Fibroblast of upper back skin (primary cell): ENCODE data around the gene EMP1.

Source experiments
- DNase-seq: peaks from one replicate; pipeline ENCODE4 v3.0.0-alpha.2; 2013

Gene EMP1, protein sequence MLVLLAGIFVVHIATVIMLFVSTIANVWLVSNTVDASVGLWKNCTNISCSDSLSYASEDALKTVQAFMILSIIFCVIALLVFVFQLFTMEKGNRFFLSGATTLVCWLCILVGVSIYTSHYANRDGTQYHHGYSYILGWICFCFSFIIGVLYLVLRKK

DNA sequence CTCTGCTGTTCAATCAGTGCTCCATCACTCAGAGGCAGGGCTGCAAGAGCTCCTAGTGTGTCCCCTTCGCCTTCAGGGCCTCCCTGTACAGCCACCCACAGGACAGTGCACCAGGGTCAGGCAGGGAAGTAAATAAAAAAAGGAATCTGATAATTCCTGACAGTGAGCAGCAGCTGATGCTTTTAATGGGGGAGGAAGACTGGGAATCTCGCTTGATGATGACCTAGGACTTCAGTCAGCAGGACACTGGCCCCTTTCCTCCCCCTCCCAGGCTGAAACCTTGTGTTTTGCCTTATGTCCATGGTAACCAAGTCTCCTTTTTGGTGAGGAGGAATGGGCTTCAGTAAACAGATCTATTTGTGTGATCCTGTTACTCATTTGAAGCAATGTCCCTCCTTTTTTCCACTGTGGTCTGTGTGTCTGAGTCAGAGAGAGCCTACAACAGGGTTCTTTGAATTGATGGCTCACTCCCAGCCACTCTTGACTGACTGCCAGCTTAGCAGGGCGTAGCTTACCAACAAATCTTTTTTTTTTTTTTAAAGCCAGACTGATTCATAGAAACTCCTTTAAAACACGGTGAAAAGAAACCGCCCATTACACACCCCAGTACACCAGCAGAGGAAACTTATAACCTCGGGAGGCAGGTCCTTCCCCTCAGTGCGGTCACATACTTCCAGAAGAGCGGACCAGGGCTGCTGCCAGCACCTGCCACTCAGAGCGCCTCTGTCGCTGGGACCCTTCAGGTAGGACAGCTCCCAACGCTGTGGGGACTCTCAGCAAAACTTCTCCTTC, at the start of gene EMP1:
Gene EMP1, plus strand, starts transcription at position 597 of the 792 bp plus-strand sequence. CDS start 14,785 bp downstream, outside the sequence.
- DNase-seq = peak; percentile 100

DNA sequence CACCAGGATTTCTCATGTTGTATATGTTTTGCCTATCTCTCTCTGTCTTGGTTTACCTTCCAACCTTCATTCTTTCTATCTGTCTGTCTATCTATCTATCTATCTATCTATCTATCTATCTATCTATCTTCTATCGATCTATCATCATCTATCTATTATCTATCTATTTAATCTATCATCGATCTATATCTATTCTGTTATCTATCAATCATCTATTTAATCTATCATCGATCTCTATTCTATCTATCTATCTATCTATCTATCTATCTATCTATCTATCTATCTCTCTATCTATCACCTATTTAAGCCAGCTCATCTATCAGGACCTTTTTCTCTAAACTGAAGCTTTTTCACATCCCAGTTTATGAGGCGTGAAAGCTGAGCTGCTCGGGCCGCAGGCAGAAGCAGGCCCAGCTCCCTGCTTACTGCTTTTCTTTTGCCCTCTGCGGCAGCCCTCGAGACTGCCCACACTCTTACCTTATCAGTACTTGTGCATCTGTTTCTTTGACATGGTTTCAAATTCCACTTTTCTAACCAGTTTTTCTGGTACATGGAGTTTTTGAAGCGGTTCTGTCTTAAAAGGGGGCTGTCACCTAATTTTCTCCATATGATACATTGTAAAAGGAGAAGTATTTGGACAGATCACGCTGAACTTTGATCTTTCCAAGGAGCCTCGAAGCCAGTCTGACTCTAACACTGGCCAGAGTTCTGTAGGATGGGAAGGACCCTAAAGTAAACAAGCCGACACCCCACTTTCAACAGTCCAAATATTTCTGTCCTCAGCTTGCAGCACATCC, 48.6 kb upstream of the EMP1 start:
- DNase-seq = no peak

DNA sequence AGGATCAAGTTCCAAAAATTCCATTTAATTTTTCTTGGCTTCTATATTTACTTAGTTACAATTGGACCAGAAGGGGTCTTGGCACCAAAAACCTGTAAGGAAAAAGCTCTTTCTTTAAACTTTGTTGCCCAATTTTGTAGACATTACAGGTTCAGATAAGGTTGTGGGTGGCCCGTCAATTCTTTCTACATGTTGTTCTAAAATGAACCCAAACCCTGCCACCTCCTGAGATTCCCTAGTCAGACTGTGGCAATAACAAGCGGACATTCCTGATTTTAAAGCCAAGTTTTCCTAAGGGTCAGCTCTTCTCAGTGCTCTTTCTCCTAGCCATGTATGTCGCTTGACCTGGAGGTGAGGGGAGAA, 48.1 kb upstream of the EMP1 start:
- no peak for DNase-seq

DNA sequence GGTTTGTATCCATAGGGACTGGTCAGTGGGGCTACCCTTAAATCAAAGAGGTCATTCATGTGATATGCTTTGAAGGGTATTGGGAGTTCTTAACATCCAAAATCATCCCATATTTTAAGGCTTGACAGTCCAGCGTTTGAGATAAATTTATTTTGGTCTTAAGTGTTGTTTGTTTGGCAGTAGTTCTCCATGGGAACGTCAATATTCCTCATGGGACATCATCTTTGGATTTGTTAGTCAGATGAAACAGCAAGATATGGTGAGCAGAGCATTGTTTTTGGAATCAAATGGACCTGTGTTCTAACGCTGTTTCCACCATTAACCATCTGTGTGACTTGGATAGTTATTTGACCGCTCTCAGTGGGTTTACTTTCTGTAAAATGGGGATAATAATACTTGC, 47.1 kb upstream of the EMP1 start:
- DNase-seq = no peak

DNA sequence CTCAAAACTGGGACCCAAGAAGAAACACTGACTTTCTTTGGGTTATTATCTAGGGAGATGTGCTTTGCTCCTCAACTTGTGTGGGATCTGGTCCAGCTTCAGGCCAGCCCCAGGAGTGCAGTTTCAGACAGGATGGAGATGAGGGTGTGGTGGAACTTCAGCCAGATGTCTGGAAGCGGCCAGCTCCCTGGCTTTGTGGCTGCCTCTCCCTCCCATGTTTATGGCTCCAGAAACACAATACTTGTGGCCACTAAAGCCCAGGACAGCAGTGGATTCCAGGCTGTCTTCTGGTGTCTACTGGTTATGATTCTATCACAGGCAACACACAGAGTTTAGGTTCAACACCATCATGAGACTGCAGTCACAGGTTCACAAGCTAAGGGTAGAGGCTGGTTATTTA, 44.2 kb upstream of the EMP1 start:
- peak; percentile 18 for DNase-seq

DNA sequence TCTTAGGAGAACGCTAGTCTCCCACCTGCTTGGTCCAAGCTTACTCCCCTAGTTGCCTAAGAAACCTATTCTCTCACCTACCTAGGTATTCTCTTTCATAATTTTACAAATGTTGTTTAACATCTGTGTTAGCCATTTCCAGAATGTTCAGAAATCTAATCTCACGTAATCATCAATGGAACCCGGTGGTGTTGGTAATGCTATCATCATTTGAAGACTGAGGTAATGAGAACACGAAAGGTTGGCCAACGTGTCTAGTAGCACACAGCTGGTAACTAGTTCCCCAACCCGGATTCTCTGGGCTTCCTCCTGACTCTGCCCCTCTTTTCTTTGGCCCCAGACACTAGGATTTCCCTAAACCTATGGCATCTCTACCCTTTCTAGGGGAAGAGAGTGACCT, 43.8 kb upstream of the EMP1 start:
- no peak for DNase-seq

DNA sequence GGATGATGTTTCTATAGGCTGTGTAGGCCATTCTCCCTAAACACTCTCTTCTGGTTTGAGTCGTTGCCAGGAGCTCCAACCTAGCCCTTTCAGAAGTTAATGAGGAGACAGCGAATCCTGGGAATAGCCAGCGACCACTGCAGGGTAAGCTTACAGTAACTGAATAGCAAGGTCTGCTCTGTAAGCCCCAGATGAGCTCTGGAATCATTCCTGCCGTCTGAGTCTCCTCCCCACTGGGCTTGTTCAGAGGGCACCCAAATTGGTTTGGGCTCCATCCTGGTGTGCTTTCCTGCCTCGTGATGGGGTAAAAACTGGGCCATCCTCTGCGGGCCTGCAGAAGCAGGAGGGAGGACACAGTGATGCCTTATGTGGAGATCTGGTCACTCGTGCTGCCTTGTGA, 43.3 kb upstream of the EMP1 start:
- DNase-seq = no peak

DNA sequence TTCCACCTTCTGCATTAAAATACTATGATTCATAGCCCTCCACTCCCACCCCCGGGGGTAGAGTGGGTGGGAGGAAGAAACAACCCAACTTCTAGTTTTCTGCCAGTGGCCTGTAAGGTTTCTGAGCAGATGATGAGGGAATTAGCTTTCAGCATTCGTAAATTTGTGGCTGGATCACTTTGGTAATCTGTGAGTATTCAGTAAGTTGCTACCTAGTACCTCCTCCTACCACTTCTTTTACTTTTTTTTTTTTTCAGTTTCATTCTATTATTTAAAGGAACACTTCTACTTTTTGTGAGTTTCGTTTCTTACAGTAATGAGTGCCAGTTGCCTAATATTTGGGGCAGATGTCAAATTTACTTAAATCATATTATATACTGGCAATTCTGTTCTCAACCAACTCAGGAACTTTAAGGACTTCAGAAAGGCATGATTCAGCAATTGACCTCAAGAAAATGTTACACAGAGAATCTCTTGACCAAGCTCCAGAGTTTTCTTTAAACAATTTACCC, 42.4 kb upstream of the EMP1 start:
- DNase-seq = no peak

DNA sequence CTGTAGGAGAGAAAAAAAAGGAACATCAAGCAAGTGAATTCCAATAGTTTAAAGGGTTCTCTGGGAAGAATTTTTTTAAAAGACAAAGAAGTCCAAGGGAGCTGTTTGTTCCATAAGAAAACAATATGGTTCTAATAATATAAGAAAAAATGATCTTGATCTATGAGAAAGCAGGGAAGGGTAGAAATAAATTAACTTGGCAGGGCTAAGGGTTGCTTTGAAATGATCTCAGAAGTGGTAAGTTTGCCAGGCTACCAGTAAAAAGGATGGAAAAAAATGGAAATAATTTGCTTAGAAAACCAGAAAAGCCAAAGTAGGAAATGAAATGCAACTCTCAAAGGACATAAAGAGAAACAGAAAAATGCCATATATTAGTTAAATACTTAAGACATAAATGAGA, 41.7 kb upstream of the EMP1 start:
- DNase-seq = no peak

DNA sequence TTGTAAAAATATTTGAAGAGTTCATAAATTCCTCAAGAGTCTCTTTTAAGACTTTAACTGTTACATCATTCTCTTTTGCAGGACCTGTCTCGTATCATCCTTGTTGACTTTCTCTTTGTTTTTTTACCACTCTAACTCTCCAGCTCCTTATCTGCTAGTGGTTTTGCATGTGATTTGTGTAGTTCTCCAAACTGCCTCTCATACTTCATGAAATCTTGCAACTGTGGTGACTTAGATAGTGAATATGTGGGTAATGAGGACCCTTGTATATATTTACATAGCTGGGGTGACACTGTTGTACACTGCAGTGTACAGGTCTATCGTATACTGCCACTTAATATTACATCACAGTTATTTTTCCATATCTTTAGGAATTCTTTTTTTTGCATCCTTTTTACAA, 40.2 kb upstream of the EMP1 start:
- no peak for DNase-seq

DNA sequence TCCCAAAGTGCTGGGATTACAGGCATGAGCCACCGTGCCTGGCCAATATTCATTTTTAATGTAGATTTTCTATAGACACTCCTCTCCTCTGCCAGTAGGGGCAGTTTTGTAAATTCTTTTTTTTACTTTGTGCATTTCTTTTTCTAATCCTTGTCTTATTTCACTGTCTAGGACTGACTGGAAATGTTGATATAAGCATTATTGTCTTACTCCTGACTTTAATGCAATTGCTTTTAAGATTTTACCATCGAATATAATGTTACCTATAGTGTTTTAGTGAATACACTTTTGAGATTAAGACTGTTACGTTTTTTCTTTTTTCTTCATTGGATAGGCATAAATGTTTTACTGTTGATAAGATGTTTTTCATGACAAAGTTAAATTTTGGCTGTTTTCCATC, 35.4 kb upstream of the EMP1 start:
- DNase-seq = no peak

DNA sequence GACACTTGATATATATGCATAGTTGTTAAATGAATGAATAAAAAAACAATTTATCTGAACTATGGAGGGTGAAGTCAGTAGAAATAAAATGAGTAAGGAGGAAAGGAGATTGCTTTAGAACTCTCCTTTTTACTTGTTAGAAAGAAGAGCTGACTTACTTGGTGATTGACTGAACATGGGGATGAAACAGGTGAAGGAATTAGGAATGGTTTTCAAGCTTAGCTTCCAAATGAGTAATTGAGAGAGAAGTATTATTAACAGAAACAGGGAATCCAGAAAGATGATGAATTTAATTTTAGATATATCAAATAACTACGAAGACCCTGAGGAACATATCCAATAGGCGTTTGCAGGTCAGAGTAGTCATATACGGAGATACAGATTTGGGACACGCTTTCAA, 33.6 kb upstream of the EMP1 start:
- DNase-seq = no peak

DNA sequence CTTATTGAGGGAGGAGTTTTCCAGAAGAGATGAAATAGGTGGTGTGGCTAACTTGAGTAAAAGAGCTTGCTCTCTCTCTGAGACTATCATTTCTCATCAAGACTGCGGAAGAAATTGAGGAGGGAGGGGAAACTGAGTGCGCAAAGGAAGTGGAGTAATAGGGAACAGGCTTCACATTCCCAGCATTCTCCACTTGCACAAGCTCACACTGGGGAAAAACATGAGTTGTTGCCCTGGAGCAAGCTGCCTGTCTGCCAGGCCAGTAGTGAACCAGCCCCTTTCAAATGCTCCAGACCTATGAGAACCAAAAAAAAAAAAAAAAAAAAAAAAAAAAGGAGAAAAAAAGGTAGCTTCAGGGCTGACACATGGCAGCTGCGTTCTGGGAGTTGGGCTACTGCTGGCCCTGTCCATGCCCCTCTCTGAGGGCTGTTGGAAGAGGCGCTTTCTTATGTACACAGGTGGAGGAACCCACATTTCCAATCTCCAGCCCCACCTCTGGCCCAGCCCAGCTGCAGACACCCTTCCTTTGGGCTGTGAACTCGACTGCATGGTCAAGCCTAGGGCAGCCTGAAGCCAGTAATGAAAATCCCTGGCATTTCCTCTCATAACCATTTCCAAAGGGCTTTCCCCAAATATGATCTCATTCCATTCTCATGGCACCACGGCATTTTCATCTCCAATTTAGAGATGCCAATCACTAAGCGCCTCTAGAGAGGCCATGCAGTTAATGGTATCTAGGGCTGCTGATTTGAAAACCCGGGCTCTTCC, 32.5 kb upstream of the EMP1 start:
- DNase-seq = no peak

DNA sequence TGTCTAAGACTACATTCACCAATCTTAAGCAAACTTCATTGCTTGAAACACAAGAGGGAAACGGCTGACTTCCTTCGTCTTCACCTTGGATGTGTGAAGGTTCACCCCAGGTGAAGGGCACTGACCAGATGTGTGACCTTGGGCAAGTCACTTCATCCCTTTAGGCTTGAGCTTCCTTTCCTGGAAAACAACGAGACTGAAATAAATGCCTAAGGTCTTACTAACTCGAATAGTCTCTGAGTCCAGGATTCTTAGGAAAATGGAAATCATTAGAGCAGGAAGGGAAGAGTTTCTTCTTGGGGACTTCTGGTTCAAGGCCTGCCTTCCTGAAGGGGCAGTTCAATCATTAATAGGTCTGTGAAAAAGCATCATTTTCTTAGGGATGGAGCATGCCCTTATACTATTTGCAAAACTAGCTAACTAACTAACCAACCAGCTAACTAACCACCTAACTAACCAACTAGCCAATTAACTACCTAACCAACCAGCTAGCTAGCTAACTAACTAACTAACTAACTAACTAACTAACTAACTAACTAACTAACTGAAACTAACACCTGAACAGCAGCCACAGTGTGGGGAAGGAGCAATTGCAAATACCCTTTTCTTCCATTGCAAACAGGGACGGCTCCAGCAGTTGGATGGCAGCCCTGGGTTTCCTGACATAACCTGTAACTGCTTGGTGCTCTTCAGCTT, 31.5 kb upstream of the EMP1 start:
- DNase-seq = no peak

DNA sequence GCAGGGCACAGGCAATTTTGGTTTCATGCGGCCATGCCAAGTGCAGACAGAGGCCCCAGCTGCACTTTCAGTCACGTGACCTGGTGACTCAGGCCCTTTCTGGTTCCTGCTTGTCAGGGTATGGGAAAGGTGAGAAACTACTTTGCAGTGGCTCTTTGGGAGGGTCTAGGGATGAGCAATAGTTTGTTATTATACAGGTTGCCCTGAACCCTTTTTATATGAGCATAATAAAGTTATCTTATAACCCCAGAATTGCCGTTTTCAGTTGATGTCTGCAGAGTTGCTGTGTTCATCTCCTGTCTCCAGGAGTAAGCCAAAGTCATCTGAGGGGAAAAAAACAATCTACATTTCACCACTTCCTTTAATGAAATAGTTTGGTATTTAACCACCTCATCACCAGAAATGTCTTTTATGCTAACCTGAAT, 30.9 kb upstream of the EMP1 start:
- DNase-seq = peak; percentile 52

DNA sequence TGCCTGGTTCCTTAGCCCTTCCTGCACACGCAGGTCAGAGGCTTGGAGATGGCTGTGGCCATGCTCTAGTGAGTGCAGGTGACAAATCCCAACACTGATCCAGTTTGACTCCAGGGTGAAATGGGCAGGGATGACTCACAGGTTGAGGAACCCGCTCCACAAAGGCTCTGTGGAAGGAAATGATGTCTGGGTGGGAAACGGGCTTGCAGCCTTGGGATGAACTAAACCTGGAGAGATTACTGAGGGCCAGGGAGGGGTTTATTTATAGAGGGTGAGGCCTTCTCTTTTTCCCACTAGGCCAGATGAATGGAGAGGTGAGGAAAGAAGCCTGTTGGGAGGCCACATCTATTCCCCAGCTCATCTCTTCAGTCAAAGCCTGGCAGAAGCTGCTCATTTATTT, 29.3 kb upstream of the EMP1 start:
- no peak for DNase-seq

DNA sequence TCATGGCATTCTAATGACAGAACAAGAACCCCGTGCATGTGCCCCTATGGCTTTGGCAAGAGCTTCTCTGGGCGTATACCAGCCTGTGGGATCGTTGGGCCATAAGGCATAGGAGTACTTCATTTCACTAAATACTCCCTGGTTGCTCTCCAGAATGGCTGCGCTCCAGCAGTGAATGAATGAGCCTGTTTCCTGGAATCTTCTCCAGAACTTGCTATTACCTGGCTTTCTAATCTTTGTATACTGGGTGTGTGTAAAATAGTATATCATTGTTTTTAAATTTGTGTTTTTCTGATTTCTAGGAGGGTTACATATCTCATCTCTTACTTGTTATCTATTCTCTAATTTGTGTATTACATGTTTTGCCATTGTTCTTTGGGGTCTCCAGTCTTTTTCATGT, 28.6 kb upstream of the EMP1 start:
- no peak for DNase-seq

DNA sequence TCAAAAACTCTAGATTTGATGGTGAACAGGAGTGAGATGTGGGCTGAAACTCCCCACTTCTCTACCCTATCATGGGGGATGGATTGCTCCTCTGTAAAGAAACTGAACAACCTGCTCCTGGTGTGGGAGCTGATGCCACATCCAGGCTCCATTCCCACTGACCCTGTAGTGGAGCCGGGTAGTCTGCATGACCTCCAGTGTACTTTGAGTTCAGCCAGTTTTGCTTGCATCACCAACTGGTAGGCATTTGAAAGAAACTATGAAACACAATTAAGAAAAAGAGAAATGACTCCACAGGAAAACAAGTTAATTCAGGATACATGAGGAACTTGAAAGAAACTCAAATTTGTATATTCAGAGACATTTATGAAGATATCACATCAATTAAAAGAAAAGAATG, 27.3 kb upstream of the EMP1 start:
- no peak for DNase-seq

DNA sequence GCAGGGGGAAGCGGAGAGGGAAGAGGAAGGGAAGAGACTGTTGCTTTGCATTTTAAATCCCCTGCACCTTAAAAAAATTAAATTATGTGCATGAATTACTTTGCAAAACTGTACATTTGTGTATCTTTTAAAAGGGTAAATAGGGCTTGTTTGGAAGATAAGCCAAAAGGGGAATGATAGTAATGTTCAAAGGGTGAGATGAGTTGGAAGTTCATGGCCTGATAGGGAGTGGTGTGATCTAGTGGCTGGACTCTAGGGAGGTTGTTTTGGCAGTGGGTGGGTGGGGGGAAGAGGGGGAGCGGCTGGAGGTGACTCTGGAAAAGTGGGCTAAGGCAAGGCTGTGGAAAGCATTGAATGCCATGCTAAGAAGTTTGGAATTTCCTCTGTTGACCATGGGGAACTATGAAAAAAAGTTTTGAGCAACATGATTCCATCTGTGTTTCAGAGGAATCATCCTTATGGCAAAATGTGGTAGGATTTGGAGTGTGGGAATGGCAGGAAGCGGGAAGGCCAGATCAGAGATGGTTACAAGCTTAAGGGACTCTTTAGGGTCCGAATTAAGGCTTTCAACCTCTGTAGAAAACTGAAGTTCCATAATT, 25.5 kb upstream of the EMP1 start:
- DNase-seq = peak; percentile 64

DNA sequence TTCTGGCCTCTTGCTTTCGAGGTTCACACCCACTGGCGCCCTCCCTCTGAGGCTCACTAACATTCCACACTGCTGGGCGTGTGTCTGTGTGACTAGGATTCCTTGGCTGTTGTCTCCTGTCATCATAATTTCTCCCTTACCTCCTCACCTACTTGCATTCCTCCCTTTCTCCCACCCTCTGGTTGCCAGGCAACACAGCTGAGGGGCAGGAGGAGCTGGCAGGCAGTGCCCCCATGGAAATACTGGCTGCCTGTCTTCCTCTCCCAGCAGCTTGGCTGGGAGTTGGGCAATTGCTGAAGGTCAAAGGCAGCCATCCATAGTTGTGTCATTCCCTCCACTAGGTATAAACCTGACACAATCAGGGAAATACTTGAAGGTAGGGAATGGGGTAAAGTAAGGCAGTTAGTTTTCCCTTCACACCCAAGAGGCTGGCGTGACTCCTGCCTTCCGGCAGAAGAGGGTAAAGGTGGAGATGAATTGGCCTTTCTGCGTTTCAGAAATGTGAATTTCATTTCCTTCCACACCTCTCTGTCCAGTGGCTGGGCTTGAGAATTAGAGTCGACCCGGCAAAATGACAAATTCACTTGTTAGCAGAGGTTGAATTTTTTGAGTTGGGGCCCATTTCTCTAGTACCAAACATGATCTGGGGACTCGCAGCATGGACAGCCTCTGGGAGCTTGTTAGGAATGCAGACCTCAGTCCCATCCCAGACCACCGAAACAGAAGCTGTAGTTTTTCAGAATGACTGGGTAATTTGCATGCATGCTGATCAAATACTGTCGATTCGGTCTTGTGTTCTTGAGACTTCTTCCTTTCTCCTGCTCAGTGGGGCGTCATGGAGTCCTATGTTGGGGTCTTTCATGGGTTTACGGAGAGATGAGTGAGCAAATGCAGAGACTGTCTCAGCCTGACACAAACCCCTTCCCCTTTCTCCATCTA, 24.3 kb upstream of the EMP1 start:
- DNase-seq = peak; percentile 76
